Measurements from ENCODE around the gene SGK1.

The SGK1 gene

DNA sequence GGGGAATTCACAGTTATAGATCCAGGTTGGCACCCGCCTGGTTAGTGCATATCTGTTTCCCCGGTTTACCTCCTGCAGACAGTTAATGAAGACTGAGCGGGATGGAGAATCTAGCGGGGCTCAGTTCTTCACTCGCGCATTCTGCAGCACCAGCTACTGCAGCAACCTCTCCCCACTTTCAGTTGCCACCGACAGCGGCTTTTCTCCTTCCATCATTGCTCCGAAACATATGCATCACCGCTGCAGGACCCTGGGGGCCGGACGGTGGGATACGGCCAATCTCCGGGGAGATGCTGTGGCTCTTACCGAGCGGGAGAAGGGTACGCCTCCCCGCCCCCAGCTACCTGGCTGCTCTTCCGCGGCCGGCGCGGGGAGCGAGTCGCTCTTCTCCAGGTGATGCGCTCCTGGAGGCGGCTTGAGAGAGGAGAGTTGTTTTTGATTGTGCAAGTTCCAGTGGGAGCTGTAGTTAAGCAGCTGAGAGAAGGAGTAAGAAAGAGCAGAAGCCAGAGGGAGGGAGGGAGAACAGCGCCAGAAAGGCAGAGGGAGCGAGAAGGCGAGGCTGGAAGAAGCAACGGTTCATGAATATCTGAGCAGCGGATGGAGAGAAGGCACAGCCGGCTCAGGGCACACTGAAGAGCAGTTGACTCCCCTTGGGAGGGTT lies at the start of gene SGK1:
TSS of gene SGK1 (minus strand) at position 642 of the 661 bp plus-strand sequence. CDS start 652 bp downstream, outside the sequence.
- Histone ChIP-seq H3K4me3 (peak within 1 kb of the TSS; percentile 24 to 57 (median 34)), H3K27ac (peak within 1 kb of the TSS in 6 of 21 experiments; percentile 8 to 48 (median 36))

DNA sequence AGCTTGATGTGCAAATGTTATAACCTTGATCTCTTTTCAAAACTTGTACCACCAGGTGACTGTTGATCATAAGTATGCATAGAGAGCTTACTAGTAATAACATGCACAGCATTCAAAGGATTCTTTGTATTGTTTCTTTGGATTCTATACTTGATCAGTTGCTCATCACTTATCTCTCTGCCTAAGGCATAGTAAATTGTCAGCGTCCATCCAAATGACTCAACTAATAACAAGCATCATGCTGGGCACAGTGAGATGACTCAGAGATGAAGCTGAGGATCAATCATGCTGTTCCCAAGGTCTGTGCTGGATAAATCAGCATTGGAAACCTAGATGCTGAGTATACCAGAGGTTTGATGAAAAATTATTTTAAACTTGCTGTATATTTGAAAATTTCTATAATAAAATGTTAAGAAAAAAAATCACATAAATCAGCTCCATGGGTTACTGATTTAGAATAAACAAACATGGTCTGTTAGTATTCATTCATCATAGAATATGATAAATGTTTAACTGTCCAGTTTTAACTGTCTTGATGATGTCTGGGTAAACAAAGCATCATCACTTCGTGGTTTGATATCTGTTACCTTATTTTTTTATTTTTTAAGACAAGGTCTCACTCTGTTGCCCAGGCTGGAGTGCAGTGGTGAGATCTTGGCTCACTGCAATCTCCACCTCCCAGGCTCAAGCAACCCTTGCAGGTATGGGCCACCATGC lies 45.6 kb upstream of the SGK1 start:
- H3K27ac ChIP-seq = peak overlapping the region in 4 of 21 experiments; percentile 22 to 71 (median 38)
- no peak overlapping the region for H3K4me3 ChIP-seq

DNA sequence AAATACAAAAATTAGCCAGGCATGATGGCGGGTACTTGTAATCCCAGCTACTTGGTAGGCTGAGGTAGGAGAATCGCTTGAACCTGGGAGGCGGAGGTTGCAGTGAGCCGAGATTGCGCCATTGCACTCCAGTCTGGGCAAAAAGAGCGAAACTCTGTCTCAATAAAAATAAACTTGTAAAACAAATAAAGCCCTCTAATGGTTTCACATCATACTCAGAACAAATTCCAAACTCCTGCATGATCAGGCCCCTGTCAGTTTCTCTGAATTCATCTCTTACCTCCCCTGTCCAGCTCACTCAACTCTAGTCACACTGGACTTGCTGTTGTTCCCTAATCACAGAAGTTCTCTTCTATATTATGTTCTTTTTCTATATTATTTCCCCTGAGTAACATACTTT lies 43.1 kb upstream of the SGK1 start:
- Histone ChIP-seq H3K4me3 (no peak overlapping the region), H3K27ac (no peak overlapping the region)

DNA sequence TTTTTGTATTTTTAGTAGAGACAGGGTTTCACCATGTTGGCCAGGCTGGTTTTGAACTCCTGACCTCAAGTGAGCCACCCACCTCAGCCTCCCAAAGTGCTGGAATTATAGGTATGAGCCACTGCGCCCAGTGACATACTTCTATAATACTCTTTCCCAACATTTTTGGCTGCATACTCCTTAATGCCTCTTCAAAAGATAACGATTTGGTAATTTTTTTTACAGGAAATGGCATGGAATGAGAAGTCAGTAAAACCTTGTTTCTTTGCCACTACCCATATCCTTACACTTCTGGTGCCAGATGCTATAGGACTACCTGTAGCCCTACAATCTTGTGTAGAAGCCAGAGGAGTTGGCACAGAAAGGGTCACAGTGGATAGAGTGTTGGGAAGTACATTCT lies 41.4 kb upstream of the SGK1 start:
- no peak overlapping the region for H3K27ac ChIP-seq
- no peak overlapping the region for H3K4me3 ChIP-seq

- H3K4me3 ChIP-seq = no peak overlapping the region
- peak overlapping the region in 3 of 21 experiments; percentile 8 to 64 (median 32) for H3K27ac ChIP-seq
Measured at GRCh38 chr6:134358320-134358719, 40.4 kb upstream of the SGK1 start.

DNA sequence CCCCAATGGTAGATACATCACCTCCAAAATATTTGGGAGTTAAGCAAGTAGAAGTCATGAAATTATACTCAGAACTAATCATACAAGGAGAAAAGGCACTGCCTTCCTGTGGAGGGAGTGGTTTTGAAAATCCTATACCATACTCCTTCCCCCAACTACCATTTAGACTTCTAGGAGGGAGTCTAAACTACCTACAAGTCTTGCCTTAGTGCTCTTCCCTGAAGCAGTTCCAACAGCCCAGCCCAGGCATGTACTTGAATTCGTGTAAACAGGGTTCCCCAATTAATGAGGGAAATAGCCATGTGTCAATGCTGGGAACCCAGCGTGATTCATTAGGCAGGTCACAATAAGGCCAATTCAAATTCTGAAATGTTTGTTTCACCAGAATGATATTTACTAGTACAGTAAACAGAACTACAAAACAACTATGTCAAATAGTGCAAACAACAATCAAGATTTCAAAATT lies 39.1 kb upstream of the SGK1 start:
- Histone ChIP-seq H3K27ac (peak overlapping the region in 8 of 21 experiments; percentile 2 to 67 (median 24)), H3K4me3 (no peak overlapping the region)

GRCh38 chr6:134356405-134356804 lies 38.5 kb upstream of the SGK1 start:
- H3K4me3 ChIP-seq = no peak overlapping the region
- peak overlapping the region in 5 of 21 experiments; percentile 21 to 67 (median 49) for H3K27ac ChIP-seq

DNA sequence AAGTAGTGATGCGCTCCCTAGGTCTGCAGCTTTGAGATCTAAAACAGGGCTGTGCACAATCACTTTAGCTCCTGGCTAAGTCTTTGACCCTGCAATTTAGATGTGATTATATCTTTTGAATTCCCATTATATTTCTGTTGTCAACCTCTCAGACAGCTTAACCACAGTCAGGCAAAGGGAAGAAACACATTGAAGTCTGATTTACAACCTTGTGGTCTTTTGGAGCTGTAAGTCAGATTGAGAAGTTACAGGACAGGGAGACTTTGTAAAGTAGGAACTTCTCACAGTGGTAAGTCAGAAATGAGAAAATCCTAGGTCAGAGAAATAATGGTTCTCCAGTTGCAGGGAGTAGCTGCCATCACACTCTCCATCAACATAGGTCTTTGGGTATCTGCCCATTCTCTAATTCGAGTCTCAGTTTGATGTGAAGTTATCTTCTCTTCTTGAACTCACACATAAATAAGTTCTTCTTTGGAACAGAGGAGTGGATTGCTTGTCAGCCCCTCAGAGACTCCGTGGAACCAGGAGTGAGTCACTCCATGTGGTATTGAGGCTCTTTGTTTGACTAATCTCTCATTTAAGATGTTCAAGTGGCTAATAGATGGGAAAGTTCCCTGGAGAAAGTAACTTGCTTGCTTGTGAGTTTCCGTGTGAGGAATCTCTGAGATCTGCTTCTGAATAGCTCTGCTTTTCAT lies 35.0 kb upstream of the SGK1 start:
- Histone ChIP-seq H3K4me3 (no peak overlapping the region), H3K27ac (peak overlapping the region in 2 of 21 experiments; percentile 5 to 48)

DNA sequence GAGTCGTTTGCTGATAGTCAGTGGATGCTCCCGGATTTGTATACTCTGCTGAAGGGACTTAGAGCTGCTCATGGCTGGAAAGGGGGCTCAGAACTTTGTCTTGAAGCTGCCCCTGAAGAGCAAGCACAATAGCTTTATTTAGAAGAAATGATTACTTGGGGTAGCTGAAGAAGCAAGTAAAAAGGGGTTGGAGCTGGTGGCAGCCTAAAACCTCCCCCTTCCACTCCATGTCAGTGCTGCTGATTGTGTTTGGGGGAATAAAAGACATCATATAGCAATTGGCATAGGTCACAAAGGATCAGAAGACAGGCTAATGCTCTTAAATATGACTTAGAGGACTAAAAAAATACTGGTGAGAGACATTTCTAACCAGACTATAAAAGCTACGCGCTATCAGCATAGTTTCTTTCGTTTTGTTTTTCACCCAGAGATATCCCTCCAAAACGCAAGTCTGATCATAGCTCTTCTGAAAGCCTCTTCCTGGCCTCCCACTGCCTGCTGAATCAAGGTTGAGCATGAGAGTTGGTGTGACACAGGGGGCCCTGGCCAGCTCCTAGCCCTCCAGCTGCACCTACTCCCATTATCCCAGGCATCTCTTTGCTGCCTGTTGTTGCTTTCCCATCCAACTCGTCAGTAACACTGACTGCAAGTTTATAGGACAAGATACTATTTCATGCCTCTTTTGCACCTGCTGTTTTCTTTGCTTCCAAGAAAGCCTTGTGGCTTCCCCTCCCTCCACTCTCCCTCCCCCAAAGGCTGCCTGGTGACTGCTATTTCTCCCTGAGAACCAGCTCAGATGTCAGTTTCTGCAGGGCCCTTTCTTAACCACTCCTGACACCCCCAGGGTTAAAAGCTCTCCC lies 33.9 kb upstream of the SGK1 start:
- Histone ChIP-seq H3K27ac (peak overlapping the region in 6 of 21 experiments; percentile 5 to 73 (median 50)), H3K4me3 (no peak overlapping the region)

- H3K4me3 ChIP-seq = peak overlapping the region in 2 of 7 experiments; percentile 5 to 11
Measured at GRCh38 chr6:134347885-134348805, 30.2 kb upstream of the SGK1 start.

GRCh38 chr6:134346932-134347545 lies 29.1 kb upstream of the SGK1 start:
- peak overlapping the region in 12 of 21 experiments; percentile 9 to 82 (median 46) for H3K27ac ChIP-seq
- no peak overlapping the region for H3K4me3 ChIP-seq

More at GRCh38 chr6:134347885-134348805, 30.2 kb upstream of the SGK1 start:
- H3K27ac ChIP-seq = peak overlapping the region in 18 of 21 experiments; percentile 30 to 82 (median 50)

DNA sequence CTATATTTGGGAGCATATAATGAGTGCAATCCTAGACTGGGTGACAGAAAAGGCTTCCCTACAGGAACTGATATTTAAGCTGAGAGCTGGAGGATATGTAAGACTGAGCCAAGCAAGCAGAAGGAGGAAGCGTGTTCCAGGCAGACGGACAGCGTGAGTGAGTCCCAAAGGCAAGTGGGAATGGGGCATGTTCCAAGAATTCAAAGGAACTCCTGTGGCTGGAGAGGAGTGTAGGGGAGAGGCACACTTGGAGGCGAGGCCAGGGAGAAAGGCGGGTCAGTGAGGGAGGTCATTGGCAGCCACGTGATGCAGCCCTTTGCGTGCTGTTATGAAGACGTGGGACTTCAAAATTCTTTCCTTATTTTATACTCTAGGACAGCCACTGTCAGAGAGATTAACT lies 27.9 kb upstream of the SGK1 start:
- H3K4me3 ChIP-seq = no peak overlapping the region
- H3K27ac ChIP-seq = peak overlapping the region in 3 of 21 experiments; percentile 12 to 39 (median 13)

GRCh38 chr6:134343066-134343465 lies 25.2 kb upstream of the SGK1 start:
- H3K27ac ChIP-seq = peak overlapping the region in 2 of 21 experiments; percentile 23 to 52
- no peak overlapping the region for H3K4me3 ChIP-seq

DNA sequence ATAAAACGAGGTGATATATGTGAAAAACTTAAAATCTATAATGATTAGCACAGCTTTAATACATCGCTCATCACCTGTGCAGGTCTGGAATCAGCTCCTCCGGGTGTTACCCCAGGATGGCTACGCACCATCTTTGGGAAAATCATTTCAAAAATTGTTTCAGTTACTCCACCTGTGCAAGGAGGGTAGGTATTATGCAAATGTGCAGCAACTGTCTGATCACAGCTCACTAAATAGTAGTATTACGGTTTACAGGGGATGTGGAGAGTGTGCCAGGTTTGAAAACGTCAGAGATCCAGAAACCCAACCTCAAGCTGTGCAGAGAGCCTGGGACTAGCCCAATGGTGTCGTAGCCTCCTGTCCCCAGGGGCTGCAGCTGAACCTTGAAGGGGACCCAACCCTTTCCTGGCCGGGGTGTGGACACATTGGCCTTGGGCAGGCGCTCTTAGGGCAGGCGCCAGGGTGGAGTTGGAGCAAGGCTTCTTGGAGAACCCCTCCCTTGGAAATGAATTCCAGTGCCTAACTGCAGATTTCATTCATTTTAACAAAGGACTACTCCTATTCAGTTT lies 24.2 kb upstream of the SGK1 start:
- Histone ChIP-seq H3K27ac (no peak overlapping the region), H3K4me3 (no peak overlapping the region)

GRCh38 chr6:134340179-134340975 lies 22.5 kb upstream of the SGK1 start:
- Histone ChIP-seq H3K4me3 (no peak overlapping the region), H3K27ac (no peak overlapping the region)

DNA sequence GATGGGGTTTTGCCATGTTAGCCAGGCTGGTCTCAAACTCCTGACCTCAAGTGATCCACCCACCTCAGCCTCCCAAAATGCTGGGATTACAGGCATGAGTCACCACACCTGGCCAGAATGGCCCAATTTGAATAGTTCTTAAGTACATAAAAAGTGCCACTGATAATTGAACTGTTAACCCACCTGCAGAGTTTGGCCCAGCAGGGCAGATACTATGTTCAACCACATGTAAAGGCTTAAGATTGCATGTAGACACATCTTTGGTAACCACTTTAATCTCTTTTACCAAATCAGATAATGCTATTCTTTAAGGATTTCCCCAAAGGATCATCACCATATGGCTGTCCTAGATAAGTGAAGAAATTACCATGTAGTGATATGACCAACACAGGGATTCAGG lies 21.3 kb upstream of the SGK1 start:
- H3K27ac ChIP-seq = no peak overlapping the region
- no peak overlapping the region for H3K4me3 ChIP-seq

DNA sequence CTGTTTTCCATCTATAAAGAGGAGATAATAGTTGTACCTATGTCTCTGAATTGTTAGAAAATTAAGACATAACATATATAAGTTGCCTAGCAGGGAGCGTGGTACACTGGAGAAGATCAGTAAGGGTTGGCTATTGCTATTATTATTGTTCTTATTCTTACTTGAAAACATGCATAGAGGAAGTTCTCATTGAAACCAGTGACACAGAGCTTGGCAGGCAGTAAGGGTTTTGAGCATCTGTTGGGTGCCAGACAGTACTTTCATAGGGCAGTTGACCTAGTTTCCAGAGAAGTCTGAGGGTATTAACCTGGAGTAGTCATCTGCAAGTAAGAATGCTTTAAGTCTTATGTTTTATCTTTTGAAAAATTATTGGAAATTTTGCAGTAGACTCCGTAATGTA lies 13.3 kb upstream of the SGK1 start:
- Histone ChIP-seq H3K27ac (no peak overlapping the region), H3K4me3 (no peak overlapping the region)

All from skin epidermis (tissue), 12 donors.